Dedifferentiated amniotic fluid mesenchymal stem cell (primary cell): ENCODE measurements around the gene ARIH2.
A peak's percentile ranks its signal among the peaks of the same experiment; 100 is the strongest.
"Not testable (repeated sequence)": the region's sequence is repeated elsewhere in the genome, so short reads cannot be mapped to it uniquely, and the experiment has no call there.

Experiments used
- DNase-seq: peaks from one replicate; pipeline ENCODE4 v3.0.0-alpha.2; 2016; ENCODE audit errors: extremely low spot score

ARIH2 gene

DNA sequence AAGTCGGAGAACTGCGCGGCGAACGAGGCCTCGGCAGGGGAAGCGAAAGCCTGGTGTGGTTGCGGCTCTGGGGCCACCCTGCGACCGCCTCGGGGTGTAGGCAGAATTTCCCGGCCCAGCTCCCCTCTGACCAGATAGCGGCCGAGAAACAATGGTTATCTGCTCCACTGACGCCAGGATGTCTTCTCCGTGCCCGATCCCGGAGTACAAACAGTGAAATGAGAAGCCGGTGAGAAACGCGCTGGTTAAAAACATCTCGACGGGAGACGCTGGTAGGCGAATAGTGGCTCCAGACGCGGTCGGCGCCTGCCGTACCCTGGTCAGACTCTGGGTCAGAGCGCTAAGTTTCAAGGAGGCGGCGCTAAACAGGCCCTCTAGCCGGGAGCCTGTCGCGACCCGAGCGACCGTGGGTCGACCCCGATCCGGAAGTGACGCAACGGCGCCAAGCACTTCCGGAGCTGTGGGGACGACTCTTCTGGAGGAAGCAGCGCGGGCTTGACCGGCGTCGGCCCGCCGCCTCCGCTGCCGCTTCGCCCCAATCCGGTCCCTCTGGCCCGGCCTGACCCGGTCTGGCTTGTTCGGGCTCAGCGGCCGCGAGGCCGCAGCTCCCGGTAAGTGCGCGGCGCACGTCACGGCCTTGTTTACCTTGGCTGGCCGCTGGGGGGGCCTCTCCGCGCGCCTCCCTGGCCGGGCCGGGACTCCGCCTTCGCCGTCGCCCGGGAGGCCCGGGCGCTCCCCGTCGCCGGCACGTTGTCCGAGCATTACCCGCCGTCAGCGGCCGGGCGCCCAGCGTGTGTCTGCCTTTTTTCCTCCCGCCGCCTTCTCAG is at the start of gene ARIH2:
Gene ARIH2 (plus strand): TSS at position 455 of the 827 bp plus-strand sequence. CDS start 8,717 bp downstream, outside the sequence.
- peak; percentile 81 for DNase-seq

GRCh38 chr3:48877671-48878070 is 41.0 kb upstream of the ARIH2 start:
- no peak for DNase-seq

- no peak for DNase-seq
Measured at GRCh38 chr3:48879307-48879993, 39.2 kb upstream of the ARIH2 start.

DNA sequence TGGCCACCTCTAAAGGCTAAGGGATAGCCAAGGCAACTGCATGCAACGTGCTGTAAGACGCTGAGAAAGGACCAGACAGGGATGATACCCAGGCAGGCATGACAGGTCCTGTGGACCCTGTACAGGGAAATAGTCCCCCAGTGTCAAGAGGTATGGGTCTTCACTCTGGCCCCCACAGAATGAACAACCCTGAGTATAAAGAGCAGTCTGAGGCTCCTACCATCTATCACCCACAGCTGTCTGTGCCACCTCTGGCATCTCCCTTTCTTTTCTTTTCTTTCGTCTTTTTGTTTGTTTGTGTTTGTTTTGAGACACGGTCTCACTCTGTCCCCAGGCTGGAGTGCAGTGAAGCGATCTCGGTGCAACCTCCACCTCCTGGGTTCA is 38.7 kb upstream of the ARIH2 start:
- no peak for DNase-seq

- DNase-seq, result no peak
Measured at GRCh38 chr3:48881006-48881405, 37.6 kb upstream of the ARIH2 start.

- DNase-seq, result no peak
Measured at GRCh38 chr3:48881652-48882114, 37.0 kb upstream of the ARIH2 start.

DNA sequence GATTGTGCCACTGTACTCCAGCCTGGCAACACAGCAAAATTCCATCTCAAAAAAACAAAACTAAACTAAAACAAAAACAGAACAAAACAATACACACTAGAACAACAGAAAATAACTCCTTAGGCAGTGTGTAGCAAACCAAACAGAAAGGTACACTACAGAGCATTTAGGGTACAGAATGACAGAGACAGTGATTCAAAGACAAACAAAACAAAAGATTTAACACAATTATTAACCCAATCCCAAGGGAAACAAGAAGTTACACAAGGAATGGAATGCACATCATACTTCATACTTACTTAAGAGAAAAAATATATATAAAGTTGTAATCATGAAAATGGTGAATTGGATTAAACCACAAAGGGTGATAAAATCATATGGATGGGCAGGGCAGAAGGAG is 32.9 kb upstream of the ARIH2 start:
- DNase-seq, result no peak

- DNase-seq, result no peak
Measured at GRCh38 chr3:48891606-48892005, 27.0 kb upstream of the ARIH2 start.

GRCh38 chr3:48894516-48894915 is 24.1 kb upstream of the ARIH2 start:
- no peak for DNase-seq

DNA sequence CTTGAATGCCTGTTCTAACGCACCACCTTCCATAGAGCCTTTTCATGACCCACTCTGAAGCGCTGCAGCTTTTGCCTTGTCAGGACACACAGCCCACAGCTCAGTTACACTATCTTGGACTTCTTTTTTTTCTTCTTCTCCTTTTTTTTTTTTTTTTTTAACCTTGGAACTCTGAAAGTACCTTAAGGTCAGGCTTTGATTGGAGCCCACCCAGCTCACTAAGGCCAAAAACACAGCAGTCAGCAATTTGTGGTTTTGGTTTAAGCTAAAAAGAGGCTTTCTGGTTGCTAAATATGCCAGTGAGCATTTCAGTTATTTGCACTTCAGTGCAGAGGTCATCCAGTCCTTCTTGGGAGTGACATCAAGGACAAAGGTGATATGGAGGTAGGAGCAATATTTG is 21.7 kb upstream of the ARIH2 start:
- DNase-seq, result no peak

DNA sequence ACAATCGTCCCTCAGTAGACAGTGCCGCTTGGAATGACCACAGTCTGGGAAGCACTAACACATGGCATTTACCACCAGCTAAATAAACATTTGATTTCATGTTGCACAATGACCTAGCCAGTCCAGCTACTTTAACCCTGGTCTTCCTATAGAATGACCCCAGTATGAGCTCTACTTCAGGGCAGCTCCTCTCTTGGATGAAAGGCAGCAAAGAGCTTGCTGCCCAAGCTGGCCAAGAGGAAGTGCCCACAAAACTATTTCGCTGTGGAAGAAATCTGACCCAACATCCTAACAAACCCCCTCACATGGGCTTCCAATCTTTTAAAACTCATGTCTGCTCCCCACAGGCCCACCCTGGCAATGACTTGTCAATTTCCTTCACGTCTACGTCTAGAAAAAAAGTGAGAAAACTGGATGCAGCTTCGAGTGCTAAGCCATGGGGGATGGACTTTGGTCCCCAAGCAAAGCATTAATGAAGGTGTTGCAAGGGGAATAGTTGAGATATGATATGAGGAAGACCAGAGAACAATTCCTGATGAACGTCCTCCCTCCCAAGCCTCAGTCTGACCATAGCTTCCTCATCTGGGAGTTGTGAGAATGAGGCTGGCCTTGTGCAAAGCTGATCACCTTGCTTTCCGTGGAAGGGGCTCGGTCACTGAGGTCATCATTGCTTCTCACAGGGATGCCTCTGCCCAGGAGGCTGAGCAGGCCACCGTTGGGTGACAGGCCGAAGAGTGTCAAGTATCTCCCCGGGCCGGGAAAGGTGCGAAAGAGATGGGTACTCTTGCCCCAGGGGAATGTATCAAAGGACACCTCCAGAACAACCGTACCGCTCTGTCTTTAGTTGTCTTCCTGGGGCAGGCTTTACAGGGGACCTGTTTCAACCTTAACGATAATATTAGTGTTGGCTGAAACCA is 20.9 kb upstream of the ARIH2 start:
- DNase-seq, result no peak

DNA sequence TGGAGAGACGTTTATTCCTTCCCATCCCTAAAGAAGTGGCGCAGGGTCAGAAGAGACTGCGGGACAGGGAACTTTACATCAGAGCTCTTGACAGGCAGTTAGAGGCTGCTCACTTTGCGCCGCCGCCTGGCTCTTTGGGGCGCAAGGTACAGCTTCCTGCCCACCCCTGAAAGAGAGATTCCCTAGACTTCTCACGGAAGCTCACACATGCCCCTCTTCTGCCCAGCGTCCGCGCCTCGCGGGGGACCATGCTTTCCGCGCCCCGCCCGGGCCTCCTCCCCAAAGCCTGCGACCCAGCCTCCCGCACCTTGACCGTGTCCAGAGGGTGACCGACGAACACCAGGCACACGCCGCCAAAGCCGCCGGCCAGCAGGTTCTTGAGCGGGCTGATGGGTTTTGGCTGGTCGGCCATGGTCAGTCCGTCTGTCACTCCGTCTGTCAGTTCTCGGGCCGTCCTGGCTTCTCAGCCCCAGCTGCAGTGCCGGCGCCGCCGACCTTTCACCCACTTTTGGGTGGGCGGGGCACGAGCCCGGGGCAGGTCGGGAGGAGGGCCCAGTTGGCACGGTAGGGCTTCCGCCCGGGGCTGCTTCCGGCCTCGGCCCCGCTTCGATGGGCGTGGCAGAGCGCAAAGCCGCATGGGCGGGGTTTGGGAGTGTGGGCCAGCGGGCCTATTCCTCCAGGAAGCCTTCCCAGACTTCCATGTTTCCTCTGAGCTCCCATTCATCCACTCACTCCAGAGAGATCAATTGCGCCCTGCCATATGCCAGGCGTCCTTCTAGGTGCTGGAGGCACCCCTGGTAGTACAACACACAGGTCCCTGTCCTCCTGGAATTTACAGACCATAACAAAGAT is 20.0 kb upstream of the ARIH2 start, which contains the start of gene SLC25A20:
Gene SLC25A20 (minus strand): TSS at position 500 of the 852 bp plus-strand sequence. CDS start 88 bp downstream, at position 412.
- DNase-seq, result peak; percentile 75

DNA sequence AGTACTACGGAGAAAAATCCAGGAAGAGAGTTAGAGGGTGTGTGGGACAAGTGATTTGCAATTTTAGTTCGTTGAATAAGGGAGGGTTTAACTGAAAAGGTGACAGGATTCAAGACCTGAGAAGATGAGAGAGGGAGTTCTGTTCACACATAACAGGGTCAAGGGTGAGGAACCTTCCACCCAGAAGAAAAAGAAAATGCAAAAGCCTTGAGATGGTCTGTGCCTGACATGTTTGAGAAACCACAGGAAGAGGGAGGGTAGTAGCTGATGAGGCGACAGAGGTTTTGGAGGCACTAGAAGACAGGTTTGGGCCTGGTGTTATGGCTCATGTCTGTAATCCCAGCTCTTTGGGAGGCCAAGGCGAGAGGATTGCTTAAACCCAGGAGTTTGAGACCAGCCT is 19.4 kb upstream of the ARIH2 start:
- no peak for DNase-seq

DNA sequence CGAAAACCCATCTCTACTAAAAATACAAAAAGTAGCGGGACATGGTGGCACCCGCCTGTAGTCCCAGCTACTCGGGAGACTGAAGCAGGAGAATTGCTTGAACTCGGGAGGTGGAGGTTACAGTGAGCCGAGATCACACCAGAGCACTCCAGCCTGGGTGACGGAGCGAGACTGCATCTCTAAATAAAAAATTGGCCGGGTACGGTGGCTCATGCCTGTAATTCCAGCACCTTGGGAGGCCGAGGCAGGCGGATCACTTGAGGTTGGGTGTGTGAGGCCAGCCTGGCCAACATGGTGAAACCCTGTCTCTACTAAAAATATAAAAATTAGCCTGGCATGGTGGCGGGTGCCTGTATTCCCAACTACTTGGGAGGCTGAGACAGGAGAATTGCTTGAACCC is 11.6 kb upstream of the ARIH2 start:
- not testable (repeated sequence) for DNase-seq

GRCh38 chr3:48915296-48915695 is 3.3 kb upstream of the ARIH2 start:
- peak; percentile 4 for DNase-seq

DNA sequence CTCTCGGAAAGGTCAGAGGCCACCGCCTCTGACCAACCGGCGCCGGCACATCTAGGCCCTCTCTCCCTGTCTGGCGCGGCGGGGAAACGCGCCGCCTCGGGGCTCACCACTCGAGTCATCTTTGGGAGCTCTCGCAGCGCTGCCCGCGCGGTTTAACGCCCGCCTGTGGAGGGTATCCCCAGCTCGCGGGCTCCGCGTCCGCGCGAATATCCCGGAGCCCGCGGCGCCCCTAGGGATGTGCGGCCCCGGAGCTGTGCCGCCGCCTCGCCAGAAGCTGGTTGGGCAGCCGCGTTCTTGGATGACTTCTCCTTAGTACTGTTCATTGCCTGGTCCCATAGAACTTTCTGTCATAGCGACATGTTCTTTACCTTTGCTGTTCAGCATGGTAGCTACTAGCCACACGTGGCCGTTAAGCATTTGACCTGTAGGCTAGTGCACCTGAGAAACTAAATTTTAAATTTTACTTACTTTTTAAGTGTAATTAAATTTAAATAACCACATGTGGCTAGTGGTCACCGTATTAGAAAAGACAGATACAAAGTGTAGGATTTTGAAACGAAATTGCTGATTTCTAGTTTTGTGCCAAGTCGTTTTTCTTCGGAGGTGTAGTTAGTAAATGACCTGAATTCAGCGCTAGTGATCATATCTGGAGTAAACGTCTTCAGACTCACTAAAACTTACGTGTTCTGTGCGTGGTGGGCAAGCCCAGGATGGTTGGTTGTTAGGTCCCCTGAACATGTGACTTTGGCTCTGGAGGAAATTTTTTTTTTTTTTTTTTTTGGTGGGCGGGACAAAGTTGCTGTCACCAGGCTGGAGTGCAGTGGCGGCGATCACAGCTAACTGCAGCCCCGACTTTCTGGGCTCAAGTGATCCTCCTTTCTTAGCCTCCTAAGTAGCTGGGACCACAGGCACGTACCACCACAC is 835 bp downstream of the ARIH2 start:
- DNase-seq, result peak; percentile 43

DNA sequence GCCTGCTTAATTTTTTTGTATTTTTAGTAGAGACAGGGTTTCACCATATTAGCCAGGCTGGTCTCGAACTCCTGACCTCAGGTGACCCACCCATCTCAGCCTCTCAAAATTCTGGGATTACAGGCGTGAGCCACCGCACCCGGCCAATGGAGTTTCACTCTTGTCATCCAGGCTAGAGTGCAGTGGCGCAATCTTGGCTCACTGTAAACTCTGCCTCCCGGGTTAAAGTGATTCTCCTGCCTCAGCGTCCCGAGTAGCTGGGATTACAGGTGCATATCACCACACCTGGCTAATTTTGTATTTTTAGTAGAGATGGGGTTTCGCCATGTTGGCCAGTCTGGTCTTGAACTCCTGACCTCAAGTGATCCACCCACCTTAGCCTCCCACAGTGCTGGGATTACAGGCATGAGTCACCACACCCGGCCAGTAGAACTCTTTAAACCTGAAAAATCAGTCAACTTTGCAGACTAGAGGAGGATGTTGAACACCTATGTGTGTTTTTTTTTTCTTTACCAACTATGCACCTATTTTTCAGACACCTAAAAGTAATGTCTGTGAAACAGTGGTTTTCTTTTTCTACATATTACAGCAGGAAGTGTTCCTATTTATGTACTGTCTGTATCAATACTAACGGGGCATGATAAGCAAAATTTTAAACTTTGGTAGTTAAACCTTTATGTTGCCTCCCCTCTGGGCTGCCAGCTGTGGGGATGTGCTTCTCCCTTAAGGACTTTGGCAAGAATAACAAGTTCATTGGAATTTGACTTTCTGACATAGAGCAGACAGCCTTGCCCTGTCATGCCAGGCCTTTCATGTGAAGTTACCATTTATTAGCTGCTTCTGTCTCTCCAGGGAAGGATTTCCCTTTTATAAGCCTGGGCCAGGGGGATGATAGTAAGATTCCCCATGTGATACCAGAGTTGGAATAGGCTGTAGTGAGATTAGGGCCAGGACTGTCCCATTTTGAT is 8.1 kb downstream of the ARIH2 start:
- DNase-seq, result no peak

DNA sequence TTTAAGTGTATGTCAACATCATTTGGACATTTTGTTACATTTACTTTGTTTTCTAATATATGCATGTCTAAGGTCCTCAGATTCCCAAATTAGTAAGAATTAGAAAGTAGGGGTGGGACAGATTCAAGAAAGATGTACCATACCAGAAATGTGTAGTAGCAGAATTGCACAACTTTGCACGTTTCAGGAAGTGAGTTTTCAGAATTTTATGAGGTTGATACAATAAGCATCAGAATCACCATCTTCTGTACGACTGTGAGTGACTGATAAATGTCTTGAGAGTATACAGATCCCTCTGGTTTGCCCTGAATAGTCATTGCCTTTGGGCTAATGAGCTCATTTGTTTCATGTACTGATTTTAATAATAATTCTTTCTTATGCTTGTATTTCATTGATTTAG is 9.3 kb downstream of the ARIH2 start:
- no peak for DNase-seq

- no peak for DNase-seq
Measured at GRCh38 chr3:48928679-48929078, 10.0 kb downstream of the ARIH2 start.
